ENCODE measurements around the gene WDR27.

Gene WDR27

GRCh38 chr6:169568314-169569087 lies 133.3 kb downstream of the WDR27 start:
- in situ Hi-C loops (cut with MboI; ENCODE audit: low sequenced_read_pairs) = no loop called here

DNA sequence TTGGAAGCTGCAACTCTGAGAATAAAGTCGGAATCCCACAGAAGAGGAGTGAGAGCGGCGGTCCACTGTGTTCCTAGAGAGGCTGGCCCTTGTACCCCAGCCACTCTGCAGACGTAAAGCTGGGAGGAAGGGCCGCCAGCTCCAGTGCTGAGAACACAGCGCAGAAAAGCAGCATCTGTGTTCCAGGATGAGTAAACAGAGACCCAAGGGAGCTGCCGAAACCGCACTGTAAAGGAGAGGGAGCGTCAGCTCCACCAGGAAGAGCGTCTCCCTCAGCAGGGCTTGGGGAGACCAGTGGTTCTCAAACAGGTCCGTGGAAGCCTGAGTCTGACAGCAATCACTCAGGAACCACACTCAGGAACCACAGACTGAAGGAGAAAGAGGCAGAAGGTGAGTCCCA lies 134.0 kb downstream of the WDR27 start:
- in situ Hi-C loops (cut with MboI; ENCODE audit: low sequenced_read_pairs) = no loop called here

- in situ Hi-C loops (cut with MboI; ENCODE audit: low sequenced_read_pairs) = no loop called here
Measured at GRCh38 chr6:169566961-169567750, 134.7 kb downstream of the WDR27 start.

DNA sequence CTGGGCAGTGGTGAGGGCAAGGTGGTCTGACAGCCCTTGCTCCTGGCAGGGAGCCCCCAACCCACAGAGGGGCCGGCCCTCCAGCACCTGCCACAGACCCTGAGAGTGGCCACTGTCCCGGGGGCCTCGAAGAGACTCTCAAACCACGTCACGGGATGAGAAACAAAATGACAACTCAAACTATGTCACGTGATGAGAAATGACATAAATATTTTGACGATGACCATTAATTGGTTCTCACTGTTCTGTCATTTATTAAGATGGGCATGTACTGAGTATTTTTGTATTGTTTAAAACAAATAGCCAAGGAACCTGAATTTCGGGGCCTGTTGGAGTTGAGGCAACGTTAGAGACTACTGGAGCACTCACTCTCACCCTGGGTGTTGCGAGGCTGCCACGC lies 135.5 kb downstream of the WDR27 start:
- in situ Hi-C loops (cut with MboI; ENCODE audit: low sequenced_read_pairs) = no loop called here

- in situ Hi-C loops (cut with MboI; ENCODE audit: low sequenced_read_pairs) = no loop called here
Measured at GRCh38 chr6:169564453-169565240, 137.2 kb downstream of the WDR27 start.

GRCh38 chr6:169561665-169562064 lies 140.2 kb downstream of the WDR27 start:
- in situ Hi-C loops (cut with MboI; ENCODE audit: low sequenced_read_pairs) = no loop called here

- in situ Hi-C loops (cut with MboI; ENCODE audit: low sequenced_read_pairs) = no loop called here
Measured at GRCh38 chr6:169559592-169559991, 142.2 kb downstream of the WDR27 start.

DNA sequence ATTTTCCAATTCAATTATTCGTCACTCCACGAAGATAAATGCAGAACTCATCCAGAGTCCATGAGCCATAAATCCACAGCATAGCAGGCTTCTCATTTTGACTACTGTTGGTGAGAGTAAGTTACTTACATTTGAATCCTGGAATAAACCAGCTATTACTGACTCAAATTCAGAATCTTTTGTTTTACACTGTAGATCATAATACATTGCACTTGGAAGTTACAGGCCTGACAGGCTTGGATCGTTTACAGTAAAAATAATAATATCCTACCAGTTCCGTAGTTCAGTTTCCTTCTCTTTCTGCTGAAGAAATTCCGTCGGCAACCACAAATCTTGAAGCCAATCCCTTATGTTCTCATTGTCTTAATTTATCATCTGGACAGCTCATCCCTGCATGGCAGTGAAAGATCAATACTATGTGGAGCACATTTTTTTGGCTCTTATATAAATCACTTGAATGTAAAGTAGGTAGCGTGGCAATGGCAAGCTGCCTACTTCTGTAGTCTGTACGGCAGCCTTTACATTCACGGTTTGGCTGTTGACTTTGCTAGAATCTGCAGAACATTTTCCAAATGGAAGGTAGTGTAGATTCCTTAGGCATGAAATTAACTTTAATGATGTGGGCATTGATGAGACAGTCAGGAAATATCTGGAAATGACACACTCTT lies 142.9 kb downstream of the WDR27 start:
- in situ Hi-C loops (cut with MboI; ENCODE audit: low sequenced_read_pairs) = no loop called here

DNA sequence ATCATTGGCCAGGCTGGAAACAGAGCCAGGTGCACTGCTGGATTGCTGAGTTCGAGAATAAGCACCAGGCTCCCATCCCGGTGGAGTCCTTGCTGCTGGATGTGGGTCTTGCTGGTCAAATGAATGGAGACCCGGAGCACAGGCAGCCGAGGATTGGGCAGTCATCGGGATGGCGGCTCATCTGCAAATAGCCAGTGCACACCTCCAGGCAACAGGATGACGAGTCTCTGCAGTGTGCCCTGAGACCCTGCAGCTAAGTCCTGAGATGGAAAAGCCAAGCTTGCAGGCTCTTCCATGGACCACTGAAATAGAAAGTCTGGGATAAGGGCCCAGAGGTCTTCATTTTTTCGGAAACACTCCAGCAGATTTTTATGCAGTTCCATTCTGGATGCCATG lies 143.5 kb downstream of the WDR27 start:
- in situ Hi-C loops (cut with MboI; ENCODE audit: low sequenced_read_pairs) = no loop called here

DNA sequence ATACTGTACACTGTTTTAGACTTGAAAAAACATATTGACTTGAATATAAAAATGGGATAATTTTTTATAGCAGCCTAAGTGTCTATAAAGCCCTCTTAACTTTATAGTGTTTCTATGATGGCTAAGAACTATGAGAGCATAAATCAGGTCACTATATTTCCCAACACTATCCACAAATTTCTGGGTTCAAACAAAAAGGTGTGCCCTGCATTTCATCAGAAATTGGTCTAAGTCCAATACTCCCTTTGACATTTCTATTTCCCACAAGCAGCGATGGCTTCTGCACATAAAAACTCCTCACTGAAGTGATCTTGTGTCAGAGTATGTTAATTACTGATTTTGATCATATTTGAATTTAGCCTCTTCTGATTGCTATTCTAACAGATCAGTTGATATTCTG lies 143.9 kb downstream of the WDR27 start:
- in situ Hi-C loops (cut with MboI; ENCODE audit: low sequenced_read_pairs) = no loop called here

- in situ Hi-C loops (cut with MboI; ENCODE audit: low sequenced_read_pairs) = no loop called here
Measured at GRCh38 chr6:169556758-169557548, 144.9 kb downstream of the WDR27 start.

DNA sequence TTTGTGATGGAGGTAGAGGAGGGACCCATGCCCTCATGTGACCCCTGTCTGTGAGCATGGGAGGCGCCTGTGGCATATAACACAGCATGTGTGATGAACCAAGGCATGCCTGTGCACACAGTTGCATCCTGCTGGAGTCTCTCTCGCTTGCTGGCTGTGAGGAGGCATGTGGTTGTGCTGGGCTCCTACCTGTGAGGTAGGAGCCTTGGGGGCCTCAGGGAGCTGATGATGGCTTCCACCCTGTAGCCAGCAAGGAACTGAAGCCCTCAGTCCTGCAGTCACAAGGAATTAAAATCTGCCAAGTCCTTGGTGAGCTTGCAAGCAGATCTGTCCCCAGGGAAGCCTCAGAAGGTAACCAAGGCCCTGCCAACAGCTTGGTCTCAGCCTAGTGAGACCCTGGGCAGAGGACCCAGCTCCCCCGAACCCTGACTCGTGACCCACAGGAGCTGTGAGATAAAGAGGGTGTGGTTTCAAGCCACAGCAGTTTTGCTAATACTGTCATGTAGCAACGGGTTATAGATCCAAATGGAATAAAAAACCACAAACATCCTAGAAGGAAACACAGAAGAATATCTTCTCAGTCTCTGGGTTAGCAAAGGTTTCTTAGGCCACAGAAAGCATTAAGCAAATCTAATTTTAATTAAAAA lies 145.7 kb downstream of the WDR27 start:
- in situ Hi-C loops (cut with MboI; ENCODE audit: low sequenced_read_pairs) = no loop called here

- in situ Hi-C loops (cut with MboI; ENCODE audit: low sequenced_read_pairs) = no loop called here
Measured at GRCh38 chr6:169545982-169546381, 155.8 kb downstream of the WDR27 start.

GRCh38 chr6:169543704-169544103 lies 158.1 kb downstream of the WDR27 start:
- in situ Hi-C loops (cut with MboI; ENCODE audit: low sequenced_read_pairs) = no loop called here

GRCh38 chr6:169542491-169542890 lies 159.3 kb downstream of the WDR27 start:
- in situ Hi-C loops (cut with MboI; ENCODE audit: low sequenced_read_pairs) = no loop called here

GRCh38 chr6:169539176-169539897 lies 162.5 kb downstream of the WDR27 start:
- in situ Hi-C loops (cut with MboI; ENCODE audit: low sequenced_read_pairs) = no loop called here

DNA sequence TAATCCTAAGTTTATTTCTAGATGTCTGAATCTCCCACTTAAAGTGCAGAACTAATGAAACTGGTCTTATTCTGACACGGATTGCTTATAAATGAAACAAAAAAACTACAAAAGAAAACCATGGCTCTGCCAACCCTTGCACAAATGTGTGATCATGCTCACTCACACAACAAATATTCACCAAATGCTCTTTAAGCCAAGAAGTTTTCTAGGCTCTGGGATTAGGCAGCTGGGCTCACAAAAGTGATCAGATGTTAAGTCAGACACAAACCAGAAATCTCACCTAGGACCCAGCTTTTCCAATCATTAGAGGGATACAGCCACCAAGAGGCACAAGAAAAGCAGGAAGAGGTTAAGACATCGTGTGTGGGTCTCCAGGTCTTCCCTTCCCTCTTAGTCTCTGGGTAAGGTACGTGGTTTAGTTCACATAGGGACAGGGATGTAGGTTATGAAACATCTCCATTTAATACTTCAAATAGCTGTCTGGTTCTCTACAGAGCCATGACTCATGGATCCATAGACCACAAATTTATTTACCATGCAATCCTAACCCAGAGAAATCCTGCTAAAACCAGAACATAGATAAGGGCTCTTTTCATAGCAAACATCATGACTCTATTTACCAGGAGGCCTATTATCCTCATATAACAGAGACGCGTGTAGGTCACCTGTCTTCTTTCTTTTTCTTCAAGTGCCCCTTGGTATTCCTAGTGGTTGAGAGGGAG lies 165.2 kb downstream of the WDR27 start:
- in situ Hi-C loops (cut with MboI; ENCODE audit: low sequenced_read_pairs) = no loop called here

DNA sequence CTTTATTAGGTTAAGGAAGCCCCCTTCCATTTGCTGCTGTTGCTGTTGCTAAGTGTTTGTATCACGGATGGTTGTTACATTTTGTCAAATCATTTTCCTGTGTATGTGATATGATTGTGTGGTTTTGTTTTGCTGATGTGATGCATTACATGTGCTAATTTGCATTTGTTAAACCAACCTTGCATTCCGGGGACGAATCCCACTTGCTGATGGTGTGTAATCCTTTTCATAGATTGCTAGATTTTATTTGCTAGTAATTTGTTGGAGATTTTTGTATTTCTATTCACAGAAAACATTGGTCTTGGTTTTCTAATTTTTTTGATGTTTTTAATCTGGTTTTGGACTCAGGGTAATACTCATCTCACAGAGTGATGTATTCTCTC lies 167.8 kb downstream of the WDR27 start:
- in situ Hi-C loops (cut with MboI; ENCODE audit: low sequenced_read_pairs) = no loop called here
